ENCODE data around the gene PDE6A.

Gene PDE6A

GRCh38 chr5:149857499-149857898 lies 87.1 kb downstream of the PDE6A start:
- no peak for DNase-seq

- no peak for DNase-seq
These were observed 89.2 kb downstream of the PDE6A start for GRCh38 chr5:149855366-149855765.

GRCh38 chr5:149854866-149855265 lies 89.7 kb downstream of the PDE6A start:
- no peak for DNase-seq

GRCh38 chr5:149853701-149854100 lies 90.9 kb downstream of the PDE6A start:
- DNase-seq = no peak

GRCh38 chr5:149853331-149853648 lies 91.3 kb downstream of the PDE6A start:
- no peak for DNase-seq

GRCh38 chr5:149852641-149853330 lies 91.8 kb downstream of the PDE6A start:
- peak; percentile 52 for DNase-seq

- peak; percentile 17 for DNase-seq
These were observed 93.4 kb downstream of the PDE6A start for GRCh38 chr5:149851211-149851610.

GRCh38 chr5:149849966-149850910 lies 94.4 kb downstream of the PDE6A start:
- no peak for DNase-seq

GRCh38 chr5:149849280-149849965 lies 95.2 kb downstream of the PDE6A start:
- no peak for DNase-seq

- DNase-seq = no peak
These were observed 97.0 kb downstream of the PDE6A start for GRCh38 chr5:149847611-149848010.

GRCh38 chr5:149846021-149846420 lies 98.6 kb downstream of the PDE6A start:
- no peak for DNase-seq

- DNase-seq = no peak
These were observed 99.0 kb downstream of the PDE6A start for GRCh38 chr5:149845601-149846000.

GRCh38 chr5:149841851-149842793 lies 102.5 kb downstream of the PDE6A start:
- no peak for DNase-seq

- no peak for DNase-seq
These were observed 104.3 kb downstream of the PDE6A start for GRCh38 chr5:149840226-149840825.

GRCh38 chr5:149839761-149840160 lies 104.8 kb downstream of the PDE6A start:
- no peak for DNase-seq

- no peak for DNase-seq
These were observed 105.5 kb downstream of the PDE6A start for GRCh38 chr5:149838881-149839739.

GRCh38 chr5:149837680-149838269 lies 106.8 kb downstream of the PDE6A start:
- peak; percentile 12 for DNase-seq

- no peak for DNase-seq
These were observed 108.0 kb downstream of the PDE6A start for GRCh38 chr5:149836451-149837139.

GRCh38 chr5:149834246-149834855 lies 110.2 kb downstream of the PDE6A start:
- DNase-seq = peak; percentile 67

Data from activated CD4-positive, alpha-beta T cell treated with anti-CD3 and anti-CD28 coated beads, Interleukin-2, amount 50 U/mL, for 16 hours (primary cell).